Stomach smooth muscle (tissue), 2 donors: ENCODE results near the gene RGMA.

ENCODE experiments used
- H3K27ac ChIP-seq: one replicate; pipeline ENCODE4 v1.7.0; 2013; ENCODE audit warnings: mild to moderate bottlenecking, low read length, inconsistent platforms
- H3K27me3 ChIP-seq, 2 donors: one replicate each; pipeline ENCODE4 v1.7.0; 2013; ENCODE audit warnings: low read length in 2 of 2; ENCODE audit not compliant: insufficient read depth in 2 of 2, control insufficient read depth in 1 of 2
- H3K36me3 ChIP-seq, 2 donors: one replicate each; pipeline ENCODE4 v1.7.0; 2013; ENCODE audit warnings: low read length in 2 of 2; ENCODE audit not compliant: control insufficient read depth in 2 of 2, insufficient read depth in 2 of 2
- H3K4me1 ChIP-seq: one replicate; pipeline ENCODE4 v1.7.0; 2013; ENCODE audit warnings: low read length; ENCODE audit not compliant: control insufficient read depth, insufficient read depth
- H3K4me3 ChIP-seq, 2 donors: one replicate each; pipeline ENCODE4 v1.7.0; 2013; ENCODE audit warnings: low read length in 2 of 2
- H3K9ac ChIP-seq, 2 donors: one replicate each; pipeline ENCODE4 v1.7.0; 2013; ENCODE audit warnings: low read length in 2 of 2, mild to moderate bottlenecking in 1 of 2
- H3K9me3 ChIP-seq, 2 donors: one replicate each; pipeline ENCODE4 v1.7.0; 2013; ENCODE audit warnings: low read length in 2 of 2; ENCODE audit not compliant: control insufficient read depth in 2 of 2
- donor health status: healthy.
- donor health status: Pancreatic carcinoma.

Gene RGMA, protein sequence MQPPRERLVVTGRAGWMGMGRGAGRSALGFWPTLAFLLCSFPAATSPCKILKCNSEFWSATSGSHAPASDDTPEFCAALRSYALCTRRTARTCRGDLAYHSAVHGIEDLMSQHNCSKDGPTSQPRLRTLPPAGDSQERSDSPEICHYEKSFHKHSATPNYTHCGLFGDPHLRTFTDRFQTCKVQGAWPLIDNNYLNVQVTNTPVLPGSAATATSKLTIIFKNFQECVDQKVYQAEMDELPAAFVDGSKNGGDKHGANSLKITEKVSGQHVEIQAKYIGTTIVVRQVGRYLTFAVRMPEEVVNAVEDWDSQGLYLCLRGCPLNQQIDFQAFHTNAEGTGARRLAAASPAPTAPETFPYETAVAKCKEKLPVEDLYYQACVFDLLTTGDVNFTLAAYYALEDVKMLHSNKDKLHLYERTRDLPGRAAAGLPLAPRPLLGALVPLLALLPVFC

GRCh38 chr15:93088981-93089726 lies at the start of gene RGMA:
TSS of gene RGMA (minus strand) at chr15:93089211. CDS start at chr15:93088932, 279 bp downstream.
- Histone ChIP-seq H3K36me3 (no peaks in the 10 kb centered on the region), H3K27me3 (no peaks in the 10 kb centered on the region), H3K4me1 (peaks cover 34% of the 10 kb centered on the region), H3K27ac (peak within 1 kb of the TSS; percentile 76), H3K9me3 (no peaks in the 10 kb centered on the region), H3K4me3 (peak within 1 kb of the TSS; percentile 83 to 87), H3K9ac (peak within 1 kb of the TSS; percentile 69 to 76)

DNA sequence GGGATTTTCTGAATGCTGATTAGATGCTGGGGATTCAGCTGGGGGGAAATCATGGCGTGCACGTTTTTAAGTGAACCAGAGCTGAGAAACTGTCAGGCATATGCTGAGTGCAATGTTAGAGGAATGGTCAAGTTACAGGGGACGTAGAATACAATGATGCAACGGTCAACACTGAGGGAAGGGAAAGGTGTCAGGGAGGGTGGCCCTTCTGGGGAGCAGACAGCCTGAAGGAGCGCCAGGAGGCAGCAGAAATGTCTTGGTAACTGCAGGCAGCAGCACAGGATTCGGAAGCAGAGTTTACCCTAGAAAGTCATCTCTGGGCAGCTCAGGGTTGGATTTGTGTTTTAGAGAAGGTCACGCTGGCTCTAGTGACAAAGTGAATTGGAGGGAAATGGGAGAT lies 47.6 kb upstream of the RGMA start:
- Histone ChIP-seq H3K27me3 (no peaks in the 10 kb centered on the region), H3K4me3 (no peak overlapping the region), H3K9ac (no peak overlapping the region), H3K9me3 (no peaks in the 10 kb centered on the region), H3K4me1 (no peaks in the 10 kb centered on the region), H3K27ac (no peak overlapping the region), H3K36me3 (no peaks in the 10 kb centered on the region)

GRCh38 chr15:93135997-93136397 lies 47.0 kb upstream of the RGMA start:
- H3K4me3 ChIP-seq, result no peak overlapping the region
- no peaks in the 10 kb centered on the region for H3K9me3 ChIP-seq
- H3K36me3 ChIP-seq, result no peaks in the 10 kb centered on the region
- no peak overlapping the region for H3K9ac ChIP-seq
- no peaks in the 10 kb centered on the region for H3K4me1 ChIP-seq
- no peaks in the 10 kb centered on the region for H3K27me3 ChIP-seq
- no peak overlapping the region for H3K27ac ChIP-seq

DNA sequence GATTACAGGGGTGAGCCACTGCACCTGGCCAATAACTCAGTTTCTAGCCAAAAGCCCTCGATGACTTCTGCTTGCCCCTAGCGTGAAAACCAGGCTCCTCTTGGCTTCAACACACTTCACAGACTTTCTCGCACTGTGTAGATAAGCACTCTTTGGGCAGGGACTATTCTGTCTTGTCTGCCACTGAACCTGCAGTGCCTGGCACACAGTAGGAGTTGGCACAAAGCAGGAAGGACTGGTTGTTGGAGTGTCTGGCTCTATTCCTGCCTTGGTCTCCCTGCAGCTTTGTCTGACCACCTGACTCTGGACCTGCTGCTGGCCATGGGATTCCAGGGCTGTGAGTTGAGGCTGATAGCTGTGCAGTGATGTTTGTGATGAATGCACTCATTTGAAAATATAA lies 46.4 kb upstream of the RGMA start:
- H3K27ac ChIP-seq, result no peak overlapping the region
- H3K9me3 ChIP-seq, result no peaks in the 10 kb centered on the region
- H3K4me1 ChIP-seq, result no peaks in the 10 kb centered on the region
- H3K27me3 ChIP-seq, result no peaks in the 10 kb centered on the region
- no peak overlapping the region for H3K9ac ChIP-seq
- H3K4me3 ChIP-seq, result no peak overlapping the region
- H3K36me3 ChIP-seq, result no peaks in the 10 kb centered on the region

- Histone ChIP-seq H3K9me3 (no peaks in the 10 kb centered on the region), H3K4me1 (peaks cover 3% of the 10 kb centered on the region), H3K27me3 (no peaks in the 10 kb centered on the region), H3K9ac (no peak overlapping the region), H3K27ac (no peak overlapping the region), H3K4me3 (no peak overlapping the region), H3K36me3 (no peaks in the 10 kb centered on the region)
These were observed 42.6 kb upstream of the RGMA start for GRCh38 chr15:93131485-93132095.

DNA sequence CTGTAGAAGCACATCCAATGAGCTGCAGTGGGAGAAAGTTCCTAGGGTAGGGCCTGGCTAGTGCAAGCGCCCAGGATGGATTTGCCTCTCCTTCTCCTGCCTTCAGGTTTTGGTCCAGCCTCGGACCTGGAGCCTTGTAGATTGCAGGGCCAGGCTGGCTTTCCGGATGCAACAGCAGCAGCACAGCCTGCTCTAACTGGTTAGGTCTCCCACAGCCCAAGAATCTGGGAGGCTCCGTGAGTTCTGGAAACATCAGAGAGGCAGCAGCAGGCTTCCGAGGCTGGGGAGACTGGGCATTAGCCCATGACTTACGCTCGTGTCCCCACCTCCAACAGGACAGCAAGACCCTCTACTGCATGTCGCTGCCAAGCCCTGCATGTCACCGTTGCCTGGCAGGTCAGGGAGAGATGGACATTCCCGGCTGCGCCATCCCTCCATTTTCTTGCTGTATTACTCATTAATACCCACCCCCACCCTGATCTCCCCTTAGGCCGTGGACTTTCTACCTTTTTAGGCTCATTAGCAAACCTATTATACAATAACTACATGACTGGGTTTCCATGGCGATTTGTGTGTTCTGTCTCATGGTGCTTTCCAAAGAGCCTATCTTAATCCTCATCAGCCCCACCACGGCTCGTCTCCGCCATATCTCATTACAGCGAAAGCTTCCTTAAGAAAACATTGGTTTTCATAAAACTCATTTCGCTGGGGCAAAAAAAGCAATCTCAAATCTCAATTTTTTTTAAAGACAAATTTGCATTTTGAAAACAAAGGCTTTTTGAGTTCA lies 40.9 kb upstream of the RGMA start:
- no peaks in the 10 kb centered on the region for H3K27me3 ChIP-seq
- no peaks in the 10 kb centered on the region for H3K9me3 ChIP-seq
- H3K36me3 ChIP-seq, result no peaks in the 10 kb centered on the region
- no peak overlapping the region for H3K9ac ChIP-seq
- no peak overlapping the region for H3K4me3 ChIP-seq
- no peak overlapping the region for H3K27ac ChIP-seq
- H3K4me1 ChIP-seq, result peaks cover 3% of the 10 kb centered on the region

- Histone ChIP-seq H3K4me3 (no peak overlapping the region), H3K27me3 (no peaks in the 10 kb centered on the region), H3K36me3 (no peaks in the 10 kb centered on the region), H3K9ac (no peak overlapping the region), H3K27ac (no peak overlapping the region), H3K9me3 (no peaks in the 10 kb centered on the region), H3K4me1 (peaks cover 5% of the 10 kb centered on the region)
These were observed 38.3 kb upstream of the RGMA start for GRCh38 chr15:93127286-93127685.

DNA sequence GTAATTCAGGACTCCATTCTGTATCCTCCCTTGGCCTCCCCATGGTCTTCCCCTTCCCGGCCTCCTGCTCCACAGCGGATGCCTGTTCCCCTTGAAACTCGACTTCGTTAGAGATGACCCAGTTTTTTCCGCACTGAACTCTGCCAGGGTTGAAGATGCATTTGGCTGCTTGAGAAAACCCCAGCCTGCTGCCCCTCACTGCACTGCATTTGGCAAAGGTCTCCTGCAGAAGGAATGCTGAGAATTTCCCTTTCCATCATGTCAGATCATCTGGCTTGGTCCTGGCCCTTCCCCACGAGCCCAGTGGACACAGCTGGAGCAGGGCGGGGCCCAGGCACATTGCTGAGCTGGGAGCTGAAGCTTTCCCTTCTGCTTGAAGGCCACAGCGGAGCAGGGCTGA lies 37.6 kb upstream of the RGMA start:
- Histone ChIP-seq H3K4me3 (no peak overlapping the region), H3K9me3 (no peaks in the 10 kb centered on the region), H3K9ac (no peak overlapping the region), H3K36me3 (no peaks in the 10 kb centered on the region), H3K4me1 (peaks cover 5% of the 10 kb centered on the region), H3K27ac (no peak overlapping the region), H3K27me3 (no peaks in the 10 kb centered on the region)

GRCh38 chr15:93126148-93126547 lies 37.1 kb upstream of the RGMA start:
- no peaks in the 10 kb centered on the region for H3K36me3 ChIP-seq
- H3K27ac ChIP-seq, result no peak overlapping the region
- no peaks in the 10 kb centered on the region for H3K27me3 ChIP-seq
- H3K4me1 ChIP-seq, result peaks cover 5% of the 10 kb centered on the region
- no peaks in the 10 kb centered on the region for H3K9me3 ChIP-seq
- H3K9ac ChIP-seq, result no peak overlapping the region
- H3K4me3 ChIP-seq, result no peak overlapping the region

DNA sequence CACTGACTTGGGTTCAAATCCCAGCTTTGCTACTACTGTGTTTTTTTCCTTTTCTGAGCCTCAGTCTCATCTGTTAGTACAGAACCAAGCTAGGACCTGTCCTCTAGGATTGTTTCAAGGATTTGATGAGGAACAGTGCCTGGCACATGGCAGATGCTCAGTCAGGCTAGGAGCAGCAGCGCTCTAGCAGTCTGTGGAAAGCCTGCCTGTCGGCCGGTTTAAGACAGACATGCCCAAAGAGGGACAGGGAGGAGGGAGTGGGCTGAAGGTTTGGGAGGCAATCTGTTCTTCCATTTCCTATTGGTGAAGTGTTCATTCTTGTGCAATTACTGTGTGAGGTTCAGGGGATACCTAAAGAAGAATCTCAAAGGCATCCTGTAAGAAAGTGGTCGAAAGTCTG lies 35.1 kb upstream of the RGMA start:
- H3K27ac ChIP-seq, result no peak overlapping the region

More for the DNA sequence above, 35.1 kb upstream of the RGMA start:
- no peaks in the 10 kb centered on the region for H3K36me3 ChIP-seq
- no peaks in the 10 kb centered on the region for H3K9me3 ChIP-seq
- peaks cover 5% of the 10 kb centered on the region for H3K4me1 ChIP-seq
- H3K9ac ChIP-seq, result no peak overlapping the region
- no peak overlapping the region for H3K4me3 ChIP-seq
- no peaks in the 10 kb centered on the region for H3K27me3 ChIP-seq
